Natural killer cell (primary cell): ENCODE measurements around the gene GLT6D1. TPM values are rescaled to one million over a fixed set of nuclear protein-coding genes. Genes with fewer than 3 reads are reported as not detected.

Experiments used
- ATAC-seq, 3 donors: fragments of 150-1000 bp in 2 of 3; fragments of 200-7000 bp in 1 of 3; cut with Tn5 transposase; 1 replicate in 1 of 3; 2 replicates in 2 of 3; pipeline ENCODE4 v1.10.0; 2021; ENCODE audit warnings: mild to moderate bottlenecking in 2 of 3, moderate library complexity in 2 of 3
- DNase-seq, 2 donors: peaks; one replicate each; pipeline versions ENCODE4 v3.0.0 to v3.0.0-alpha.2; 2013 to 2021; ENCODE audit warnings: mixed read lengths in 1 of 2
- H3K27ac ChIP-seq: one replicate; pipeline ENCODE4 v1.5.1; 2013; ENCODE audit warnings: mild to moderate bottlenecking, low read length
- H3K27me3 ChIP-seq: one replicate; pipeline ENCODE4 v1.6.1; 2013; ENCODE audit warnings: low read length; ENCODE audit not compliant: control insufficient read depth, insufficient read depth
- H3K36me3 ChIP-seq: one replicate; pipeline ENCODE4 v1.6.1; 2013; ENCODE audit warnings: low read length; ENCODE audit not compliant: control insufficient read depth, insufficient read depth
- H3K4me1 ChIP-seq: one replicate; pipeline ENCODE4 v1.6.1; 2013; ENCODE audit warnings: low read length; ENCODE audit not compliant: control insufficient read depth, insufficient read depth
- H3K4me3 ChIP-seq: one replicate; pipeline ENCODE4 v1.5.1; 2013; ENCODE audit warnings: low read length
- H3K9me3 ChIP-seq: one replicate; pipeline ENCODE4 v1.6.1; 2013; ENCODE audit warnings: low read length; ENCODE audit not compliant: control insufficient read depth, insufficient read depth
- H3K27ac Mint-ChIP-seq, 2 donors: one replicate each; pipeline ENCODE4 v1.8.0; 2022; ENCODE audit warnings: mild to moderate bottlenecking in 2 of 2, mixed read lengths in 2 of 2, moderate library complexity in 1 of 2
- H3K27me3 Mint-ChIP-seq, 2 donors: one replicate each; pipeline ENCODE4 v1.8.0; 2022; ENCODE audit warnings: low read depth in 2 of 2, mixed read lengths in 2 of 2
- H3K36me3 Mint-ChIP-seq: one replicate; pipeline ENCODE4 v1.8.0; 2022; ENCODE audit warnings: mixed read lengths
- H3K4me1 Mint-ChIP-seq, 2 donors: one replicate each; pipeline ENCODE4 v1.8.0; 2022; ENCODE audit warnings: mixed read lengths in 2 of 2
- H3K4me3 Mint-ChIP-seq: one replicate; pipeline ENCODE4 v1.8.0; 2022; ENCODE audit warnings: mild to moderate bottlenecking, moderate library complexity, mixed read lengths
- H3K9me3 Mint-ChIP-seq, 2 donors: one replicate each; pipeline ENCODE4 v1.8.0; 2022; ENCODE audit warnings: mixed read lengths in 2 of 2
- WGBS: methylation state at CpG from one replicate; pipeline ENCODE4 v1.1.7; 2013; ENCODE audit warnings: missing lambda C conversion rate; ENCODE audit not compliant: insufficient coverage; 5-methylcytosine and 5-hydroxymethylcytosine counted together
- intact Hi-C: fragments of 100-400 bp; cut with micrococcal nuclease; formaldehyde crosslinking; loops from one replicate; pipeline ENCODE4 v1.14.2; 2022
- total RNA-seq, 4 donors: library from RNA; stranded (reverse); fragments of 120-200 nt in 1 of 4; gene quantifications; one replicate each; pipeline versions ENCODE4 v1.2.3 to v1.2.4, GENCODE V29; 2013 to 2022
- TF ChIP-seq, protein P1 (sequence below): fragments of 200-600 bp; IDR thresholded peaks from one replicate; pipeline ENCODE4 v1.8.0; 2022; ENCODE audit warnings: antibody characterized with exemption

GLT6D1 gene
- total RNA-seq, 3 donors from 2014 or later (not counting 1 experiment from before 2014, with no cell fraction given) = not detected

DNA sequence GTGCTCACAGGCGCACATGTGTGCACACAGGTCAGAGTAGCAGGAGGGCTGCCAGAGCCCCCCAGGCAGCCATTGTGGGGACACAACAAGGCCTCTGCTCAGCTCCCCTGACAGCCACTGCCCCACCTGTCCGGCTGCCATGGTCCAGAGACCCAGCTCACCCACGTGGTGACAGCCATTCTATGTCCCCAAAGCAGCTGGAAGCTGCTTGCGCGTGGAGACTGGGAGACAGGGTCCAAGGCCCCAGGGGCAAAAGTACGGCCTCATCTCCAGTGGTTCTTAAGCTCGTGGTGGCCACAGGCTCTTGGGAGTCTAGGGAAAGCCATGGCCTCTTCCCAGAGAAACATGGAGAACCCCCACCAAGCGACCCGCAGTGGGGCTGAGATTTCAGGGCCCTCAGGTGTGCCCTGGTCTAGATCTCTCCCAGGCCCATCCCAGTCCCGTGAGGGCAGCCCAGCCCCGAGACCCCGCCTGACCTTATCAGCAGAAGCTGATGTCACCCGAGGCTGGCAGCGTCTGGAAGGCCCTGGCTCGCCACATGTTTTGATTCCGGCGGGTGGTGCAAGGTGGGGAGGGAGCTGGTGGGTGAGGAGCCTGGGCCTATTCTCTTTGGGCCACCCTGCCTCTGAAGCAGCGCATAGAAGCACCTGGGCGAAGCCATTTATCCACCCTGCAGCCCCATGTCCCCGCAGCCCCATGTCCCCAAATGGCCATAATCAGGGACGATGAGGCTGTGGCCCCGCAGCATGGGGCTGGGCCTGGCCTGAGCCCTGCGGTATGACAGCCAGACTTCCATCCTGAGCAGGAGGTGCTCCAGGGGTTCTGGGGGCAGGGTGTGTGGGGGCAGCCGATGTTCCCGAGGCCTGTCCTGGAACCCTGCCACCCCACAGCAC lies 31.7 kb downstream of the GLT6D1 start:
- no peak overlapping the region for H3K27ac Mint-ChIP-seq
- H3K9me3 ChIP-seq = no peaks in the 10 kb centered on the region
- TF ChIP-seq, protein P1, sequence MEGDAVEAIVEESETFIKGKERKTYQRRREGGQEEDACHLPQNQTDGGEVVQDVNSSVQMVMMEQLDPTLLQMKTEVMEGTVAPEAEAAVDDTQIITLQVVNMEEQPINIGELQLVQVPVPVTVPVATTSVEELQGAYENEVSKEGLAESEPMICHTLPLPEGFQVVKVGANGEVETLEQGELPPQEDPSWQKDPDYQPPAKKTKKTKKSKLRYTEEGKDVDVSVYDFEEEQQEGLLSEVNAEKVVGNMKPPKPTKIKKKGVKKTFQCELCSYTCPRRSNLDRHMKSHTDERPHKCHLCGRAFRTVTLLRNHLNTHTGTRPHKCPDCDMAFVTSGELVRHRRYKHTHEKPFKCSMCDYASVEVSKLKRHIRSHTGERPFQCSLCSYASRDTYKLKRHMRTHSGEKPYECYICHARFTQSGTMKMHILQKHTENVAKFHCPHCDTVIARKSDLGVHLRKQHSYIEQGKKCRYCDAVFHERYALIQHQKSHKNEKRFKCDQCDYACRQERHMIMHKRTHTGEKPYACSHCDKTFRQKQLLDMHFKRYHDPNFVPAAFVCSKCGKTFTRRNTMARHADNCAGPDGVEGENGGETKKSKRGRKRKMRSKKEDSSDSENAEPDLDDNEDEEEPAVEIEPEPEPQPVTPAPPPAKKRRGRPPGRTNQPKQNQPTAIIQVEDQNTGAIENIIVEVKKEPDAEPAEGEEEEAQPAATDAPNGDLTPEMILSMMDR = no peak
- no peaks in the 10 kb centered on the region for H3K4me1 Mint-ChIP-seq
- ATAC-seq (no peak), DNase-seq (no peak)
- no peak overlapping the region for H3K4me3 Mint-ChIP-seq
- no peaks in the 10 kb centered on the region for H3K36me3 ChIP-seq
- H3K36me3 Mint-ChIP-seq = no peaks in the 10 kb centered on the region
- 84% methylated on average over 25 of the region's 25 CpGs for WGBS
- no peaks in the 10 kb centered on the region for H3K27me3 Mint-ChIP-seq
- intact Hi-C loops = no loop called here
- H3K27ac ChIP-seq = no peak overlapping the region
- no peaks in the 10 kb centered on the region for H3K27me3 ChIP-seq
- H3K4me1 ChIP-seq = peaks cover 3% of the 10 kb centered on the region
- no peak overlapping the region for H3K4me3 ChIP-seq
- peaks cover 0 to 2% of the 10 kb centered on the region in 2 donors for H3K9me3 Mint-ChIP-seq

DNA sequence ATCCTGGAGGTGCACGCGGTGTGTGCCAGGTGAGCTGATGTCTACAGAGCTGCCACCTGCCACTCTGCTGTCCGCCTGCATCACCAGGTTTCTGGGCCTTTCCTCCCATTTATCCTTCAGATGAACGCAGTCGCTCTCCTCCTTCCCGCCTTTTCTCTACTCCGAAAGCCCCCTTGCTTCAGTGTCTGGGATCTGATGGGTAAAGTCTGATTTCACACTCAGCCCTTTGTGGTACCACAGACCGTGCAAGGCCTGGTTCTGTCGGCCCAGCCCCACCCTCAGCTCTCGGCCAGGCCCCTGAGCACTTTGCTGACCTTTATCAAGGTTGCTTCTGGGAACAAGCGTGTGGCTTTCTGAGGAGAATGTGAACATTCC lies 32.5 kb downstream of the GLT6D1 start:
- WGBS = 91% methylated on average over 11 of the region's 11 CpGs
- Histone ChIP-seq H3K27ac (no peak overlapping the region), H3K27me3 (no peaks in the 10 kb centered on the region), H3K4me1 (peaks cover 3% of the 10 kb centered on the region), H3K9me3 (no peaks in the 10 kb centered on the region), H3K36me3 (no peaks in the 10 kb centered on the region), H3K4me3 (no peak overlapping the region)
- TF ChIP-seq, protein P1 = no peak
- DNase-seq (no peak), ATAC-seq (no peak)
- no peaks in the 10 kb centered on the region for H3K27me3 Mint-ChIP-seq
- no peaks in the 10 kb centered on the region for H3K4me1 Mint-ChIP-seq
- H3K4me3 Mint-ChIP-seq = no peak overlapping the region
- H3K27ac Mint-ChIP-seq = no peak overlapping the region
- H3K9me3 Mint-ChIP-seq = peaks cover 0 to 2% of the 10 kb centered on the region in 2 donors
- intact Hi-C loops = no loop called here
- H3K36me3 Mint-ChIP-seq = no peaks in the 10 kb centered on the region

DNA sequence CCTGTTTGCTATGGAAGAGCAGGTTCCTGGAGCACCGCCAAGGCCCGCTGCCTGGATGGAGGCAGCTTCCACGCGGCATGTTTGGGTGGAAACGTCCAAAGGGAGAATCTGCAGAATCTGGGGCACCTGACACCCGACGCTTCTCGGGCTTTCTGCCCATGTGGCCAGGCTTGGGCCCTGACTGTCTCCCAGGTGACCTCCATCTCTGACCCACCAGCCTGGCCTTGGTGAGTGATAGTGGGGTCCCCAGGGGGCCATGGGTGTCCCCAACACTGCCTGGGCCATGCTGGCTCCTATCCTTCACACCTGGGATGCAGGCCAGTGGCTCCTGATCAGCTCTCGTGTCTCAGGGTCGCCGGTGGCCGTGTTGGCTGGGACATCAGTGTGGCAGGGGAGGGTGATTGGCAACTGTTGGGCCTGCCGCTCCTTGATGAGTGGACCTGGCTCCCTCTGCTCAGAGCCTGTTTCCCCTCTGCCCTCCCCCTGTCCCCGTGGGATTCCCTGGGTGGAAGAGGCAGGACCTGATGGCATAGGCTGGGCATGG lies 34.0 kb downstream of the GLT6D1 start:
- Mint-ChIP-seq H3K36me3 (no peaks in the 10 kb centered on the region), H3K4me3 (no peak overlapping the region), H3K27ac (no peak overlapping the region), H3K27me3 (no peaks in the 10 kb centered on the region), H3K9me3 (peaks cover 0 to 2% of the 10 kb centered on the region in 2 donors), H3K4me1 (no peaks in the 10 kb centered on the region)
- intact Hi-C loops = no loop called here
- TF ChIP-seq, protein P1 = no peak
- H3K4me1 ChIP-seq = peaks cover 3% of the 10 kb centered on the region
- ATAC-seq = no peak
- H3K27me3 ChIP-seq = no peaks in the 10 kb centered on the region
- H3K9me3 ChIP-seq = no peaks in the 10 kb centered on the region
- no peak for DNase-seq
- H3K27ac ChIP-seq = no peak overlapping the region
- no peaks in the 10 kb centered on the region for H3K36me3 ChIP-seq
- no peak overlapping the region for H3K4me3 ChIP-seq
- 88% methylated on average over 14 of the region's 14 CpGs for WGBS
